Stimulated activated CD4-positive, alpha-beta T cell treated with anti-CD3 and anti-CD28 coated beads, Interleukin-4, amount 100 ng/mL, for 4 hours (primary cell): ENCODE measurements around the gene RASA3.
"Not testable (repeated sequence)": the region's sequence is repeated elsewhere in the genome, so short reads cannot be mapped to it uniquely, and the experiment has no call there.

Source experiments
- DNase-seq, 2 experiments: peaks; one replicate each; pipeline ENCODE4 v3.0.0-alpha.2; 2020

RASA3 gene

DNA sequence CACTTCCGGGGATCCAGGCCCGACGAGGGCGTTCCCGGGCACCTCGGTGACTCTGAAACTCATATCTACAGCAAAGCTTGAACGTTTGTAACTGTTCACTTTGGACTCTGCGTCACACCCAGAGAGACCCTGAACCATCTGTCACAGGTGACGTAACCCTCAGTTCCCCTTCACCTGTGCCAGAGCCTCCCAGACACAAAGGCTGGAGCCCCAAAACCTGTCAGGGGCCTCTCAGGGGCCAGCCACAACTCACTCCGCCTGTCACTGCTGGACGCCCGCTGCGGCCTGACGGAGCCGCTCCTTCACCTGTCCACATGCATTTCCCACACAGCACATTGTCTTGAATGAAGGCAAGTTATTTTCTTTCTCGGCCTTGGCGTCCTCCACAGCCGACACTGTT, 8.0 kb downstream of the RASA3 start:
- DNase-seq: no peak

GRCh38 chr13:114123876-114124275, 8.5 kb downstream of the RASA3 start:
- no peak for DNase-seq

DNA sequence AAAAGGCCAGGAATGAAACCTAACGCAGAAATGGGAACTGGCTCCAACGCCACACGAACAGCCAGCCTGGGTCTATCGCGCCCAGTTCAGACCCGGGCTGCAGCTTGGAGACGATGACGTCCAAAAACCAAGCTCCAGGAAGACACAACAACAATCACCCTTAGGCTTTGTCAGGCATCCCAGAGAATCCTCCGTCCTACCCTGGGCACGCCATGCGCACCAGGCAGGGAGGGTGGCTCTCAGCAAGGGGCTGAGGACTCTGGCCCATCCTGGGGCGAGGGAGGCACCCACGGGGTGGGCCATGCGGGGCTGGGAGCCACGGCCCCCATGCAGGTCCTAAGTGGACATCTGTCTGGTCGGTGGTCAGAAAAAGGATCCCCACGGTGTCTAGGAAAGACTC, 9.0 kb downstream of the RASA3 start:
- DNase-seq: no peak

- DNase-seq: no peak
These were observed 9.7 kb downstream of the RASA3 start for GRCh38 chr13:114122591-114123211.

- no peak for DNase-seq
These were observed 10.3 kb downstream of the RASA3 start for GRCh38 chr13:114122127-114122511.

- no peak for DNase-seq
These were observed 10.8 kb downstream of the RASA3 start for GRCh38 chr13:114121496-114122126.

- DNase-seq: no peak
These were observed 11.4 kb downstream of the RASA3 start for GRCh38 chr13:114121031-114121430.

DNA sequence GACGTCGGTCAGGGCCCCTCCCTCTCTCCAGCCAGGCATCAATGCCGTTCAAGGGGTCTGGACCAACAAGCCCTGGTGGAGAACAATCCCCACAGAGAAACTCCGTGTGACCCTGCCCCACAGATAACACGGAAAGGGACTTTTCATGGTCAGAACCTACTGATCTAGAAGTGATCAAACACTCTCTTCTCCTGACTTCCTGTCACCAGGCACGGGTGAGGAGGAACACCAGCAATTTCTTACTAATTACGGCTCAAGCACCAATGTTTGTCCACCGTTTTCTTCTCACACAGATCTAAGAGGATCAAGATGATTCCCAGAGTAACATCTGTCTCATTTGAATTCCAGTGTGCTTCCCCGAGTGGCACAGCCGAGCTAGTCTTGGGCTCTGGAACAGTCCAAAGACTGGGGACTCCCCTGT, 11.8 kb downstream of the RASA3 start:
- DNase-seq: no peak

GRCh38 chr13:114119196-114119595, 13.2 kb downstream of the RASA3 start:
- DNase-seq: no peak

DNA sequence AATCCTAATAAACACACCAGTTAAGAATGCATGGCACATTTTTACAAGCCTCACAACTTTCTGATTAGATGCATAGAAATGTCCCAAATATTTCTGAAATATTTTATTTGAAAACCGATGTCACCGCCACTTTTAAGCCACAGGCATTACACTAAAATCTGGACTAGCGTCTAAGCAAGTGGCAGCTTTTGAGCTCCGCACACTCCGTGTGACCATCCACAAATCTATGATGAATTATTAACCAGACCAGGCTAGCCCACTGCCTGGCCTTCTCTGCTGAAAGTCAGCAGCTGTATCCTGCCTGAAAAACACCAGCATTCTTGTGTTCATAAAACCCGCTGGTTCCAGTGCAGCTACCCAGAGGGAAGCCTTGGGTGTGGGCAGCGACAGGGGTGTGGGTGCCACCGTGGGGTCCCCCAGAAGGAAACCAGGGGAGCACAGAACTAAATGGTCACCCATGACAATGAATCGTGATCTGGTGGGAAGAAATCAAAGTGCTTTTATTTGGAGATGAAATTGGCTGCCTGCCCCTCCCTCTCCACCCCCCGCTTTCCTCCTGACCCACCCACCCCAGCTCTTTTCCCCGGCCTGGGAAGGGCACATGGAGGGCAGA, 13.8 kb downstream of the RASA3 start:
- DNase-seq: no peak

DNA sequence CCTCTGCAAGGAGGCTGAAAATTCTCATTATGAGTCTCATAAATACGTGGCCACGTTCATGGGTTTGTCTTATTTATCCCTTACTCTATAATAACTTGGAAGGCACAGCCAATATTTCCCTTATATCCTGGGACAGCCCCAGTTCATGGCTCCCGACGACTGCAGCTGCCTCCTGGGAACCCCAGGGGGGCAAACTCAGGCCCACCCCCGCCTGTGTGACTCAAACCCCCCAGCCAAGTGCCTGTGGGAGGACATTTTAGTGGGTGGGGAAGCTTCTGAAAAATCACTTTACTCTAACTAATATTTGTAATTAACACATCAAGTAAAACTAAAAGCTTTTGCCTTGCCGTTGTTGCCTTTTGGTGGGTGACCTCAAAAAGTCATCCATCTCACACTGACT, 14.3 kb downstream of the RASA3 start:
- no peak for DNase-seq

GRCh38 chr13:114117341-114117874, 15.0 kb downstream of the RASA3 start:
- DNase-seq: not testable (repeated sequence)

DNA sequence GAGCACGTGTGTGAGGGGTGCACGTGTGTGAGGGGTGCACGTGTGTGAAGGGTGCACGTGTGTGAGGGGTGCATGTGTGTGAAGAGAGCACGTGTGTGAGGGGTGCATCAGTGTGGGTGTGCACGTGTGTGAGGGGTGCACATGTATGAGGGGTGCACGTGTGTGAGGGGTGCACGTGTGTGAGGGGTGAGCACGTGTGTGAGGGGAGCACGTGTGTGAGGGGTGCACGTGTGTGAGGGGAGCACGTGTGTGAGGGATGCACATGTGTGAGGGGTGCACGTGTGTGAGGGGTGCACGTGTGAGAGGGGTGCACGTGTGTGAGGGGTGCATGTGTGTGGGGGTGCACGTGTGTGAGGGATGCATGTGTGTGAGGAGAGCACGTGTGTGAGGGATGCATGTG, 15.7 kb downstream of the RASA3 start:
- DNase-seq: no peak

DNA sequence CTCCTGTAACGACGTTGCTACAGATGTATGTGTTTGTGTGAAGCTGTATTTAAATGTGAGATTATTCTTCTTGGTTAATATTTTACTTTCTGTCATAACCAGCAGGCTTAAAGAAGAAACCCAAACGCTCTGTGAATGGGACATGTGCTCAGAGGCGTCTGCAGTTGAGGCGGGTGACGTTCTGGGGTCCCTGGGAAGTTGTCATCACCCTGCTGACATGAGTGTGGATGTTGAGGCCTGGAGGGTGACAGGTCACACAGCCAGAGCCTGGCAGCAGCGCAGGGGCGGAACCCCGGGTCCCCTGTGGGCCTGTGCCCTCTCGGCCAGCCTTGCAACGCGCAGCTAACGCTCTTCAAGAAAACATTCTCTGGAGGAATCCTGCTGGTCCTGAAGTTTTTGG, 16.6 kb downstream of the RASA3 start:
- DNase-seq: no peak

GRCh38 chr13:114115191-114115671, 17.2 kb downstream of the RASA3 start:
- no peak for DNase-seq

DNA sequence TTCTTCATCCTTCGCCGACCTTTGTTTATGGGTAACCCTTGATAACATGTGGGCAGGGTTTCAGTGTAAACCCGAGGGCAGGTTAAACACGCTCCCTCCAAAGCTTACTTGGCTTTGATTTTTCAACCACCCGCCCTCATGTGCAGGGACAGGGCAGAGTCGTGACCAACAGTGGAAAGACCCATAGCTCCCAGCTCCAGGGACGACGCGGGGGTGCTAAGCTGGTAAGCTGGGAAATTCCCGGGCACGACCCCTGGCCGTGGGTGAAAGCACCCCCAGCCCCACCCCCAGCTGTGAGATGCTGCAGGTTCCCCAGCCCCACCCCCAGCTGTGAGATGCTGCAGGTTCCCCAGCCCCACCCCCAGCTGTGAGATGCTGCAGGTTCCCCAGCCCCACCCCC, 17.8 kb downstream of the RASA3 start:
- not testable (repeated sequence) for DNase-seq

- DNase-seq: no peak
These were observed 18.3 kb downstream of the RASA3 start for GRCh38 chr13:114114006-114114640.

DNA sequence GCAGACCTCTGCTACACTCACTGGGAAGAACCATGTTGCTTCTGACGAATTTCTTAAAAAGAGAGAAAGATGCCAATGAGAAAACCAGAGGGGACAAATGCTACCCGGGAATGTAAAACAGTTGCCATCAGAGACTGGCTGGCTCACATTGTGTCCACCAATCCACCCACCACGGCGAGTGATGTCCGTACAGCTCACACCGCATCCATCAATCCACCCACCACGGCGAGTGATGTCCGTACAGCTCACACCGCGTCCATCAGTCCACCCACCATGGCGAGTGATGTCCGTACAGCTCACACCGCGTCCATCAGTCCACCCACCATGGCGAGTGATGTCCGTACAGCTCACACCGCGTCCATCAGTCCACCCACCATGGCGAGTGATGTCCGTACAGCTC, 19.0 kb downstream of the RASA3 start:
- DNase-seq: not testable (repeated sequence)

- no peak for DNase-seq
These were observed 19.5 kb downstream of the RASA3 start for GRCh38 chr13:114112826-114113322.

DNA sequence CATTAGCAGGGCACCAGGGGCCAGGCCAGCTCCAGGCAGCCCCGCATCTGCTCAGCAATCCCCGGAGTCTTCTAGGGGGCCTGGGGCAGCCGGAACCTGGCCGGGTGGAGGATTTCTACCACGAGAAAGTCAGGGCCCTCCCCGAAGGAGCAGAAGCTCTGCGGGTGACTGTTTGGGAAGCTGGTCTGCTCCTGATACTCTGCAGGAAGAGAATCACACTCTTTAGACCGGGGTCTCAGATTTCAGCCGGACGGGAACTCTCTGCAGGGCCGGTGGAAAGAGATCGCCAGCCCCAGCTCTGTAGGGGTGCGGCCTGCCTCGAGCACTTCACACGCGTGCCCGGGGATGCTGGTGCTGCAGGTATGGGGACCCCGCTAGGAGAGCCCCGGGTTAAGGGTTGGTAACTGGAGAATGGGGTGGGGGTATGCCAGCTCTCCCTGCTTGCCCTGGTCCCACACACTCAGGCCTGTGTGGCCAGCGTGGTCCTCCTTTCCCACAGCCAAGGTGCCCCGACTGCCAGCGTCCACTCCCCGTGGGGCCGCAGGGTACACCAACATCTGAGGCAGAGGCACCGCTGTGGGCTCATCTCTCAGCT, 20.1 kb downstream of the RASA3 start:
- DNase-seq: no peak

DNA sequence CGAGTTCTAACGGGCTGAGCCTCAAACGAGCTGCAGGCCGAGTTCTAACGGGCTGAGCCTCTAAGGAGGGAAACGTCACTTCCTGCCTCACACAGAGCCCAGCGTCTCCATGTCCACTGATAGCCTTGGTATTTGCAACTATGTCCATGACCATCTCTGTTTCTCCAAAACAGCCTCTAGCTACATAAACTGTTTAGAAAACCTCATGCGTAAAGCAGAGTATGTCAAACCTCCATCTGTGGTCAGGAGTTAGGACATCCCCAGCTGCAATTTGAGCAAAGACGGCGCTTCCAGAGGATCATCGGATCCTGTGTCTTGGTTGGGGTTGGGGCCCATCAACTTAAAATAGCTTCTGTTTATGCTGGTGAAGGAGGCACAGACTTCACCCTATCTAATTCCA, 20.8 kb downstream of the RASA3 start:
- no peak for DNase-seq

- DNase-seq: not testable (repeated sequence)
These were observed 21.6 kb downstream of the RASA3 start for GRCh38 chr13:114110830-114111189.
